ENCODE measurements around the gene MED15. TPM values are rescaled to one million over a fixed set of nuclear protein-coding genes. Genes with fewer than 3 reads are reported as not detected.

MED15 gene
- total and polyA plus RNA-seq, 2 experiments from 2014 or later = 45.1 to 45.3 TPM

DNA sequence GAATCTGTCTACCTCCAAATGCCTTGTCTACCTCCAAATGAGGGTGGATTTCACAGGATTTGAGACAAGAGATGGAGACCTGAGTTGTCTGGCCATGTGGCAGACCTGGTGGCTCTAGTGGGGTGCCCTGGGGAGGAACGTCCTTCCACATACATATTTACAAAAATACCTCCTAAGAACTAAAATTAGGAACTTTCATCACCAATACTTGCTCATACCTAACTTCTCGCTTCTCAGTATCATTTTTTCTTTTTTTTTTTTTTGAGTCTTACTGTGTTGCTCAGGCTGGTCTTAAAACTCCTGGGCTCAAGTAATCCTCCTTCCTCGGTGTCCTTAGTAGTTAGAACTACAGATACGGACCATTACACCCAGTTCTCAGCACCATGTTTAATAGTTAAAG is 117.9 kb downstream of the MED15 start:
- Histone ChIP-seq H3K36me3 (no peaks in the 10 kb centered on the region), H3K4me1 (ENCODE audit: low read depth) (no peaks in the 10 kb centered on the region), H3K4me3 (no peak overlapping the region), H3K9me3 (ENCODE audit: low read depth) (no peaks in the 10 kb centered on the region), H3K27ac (no peak overlapping the region), H3K27me3 (no peaks in the 10 kb centered on the region)
- TF ChIP-seq, protein P1, sequence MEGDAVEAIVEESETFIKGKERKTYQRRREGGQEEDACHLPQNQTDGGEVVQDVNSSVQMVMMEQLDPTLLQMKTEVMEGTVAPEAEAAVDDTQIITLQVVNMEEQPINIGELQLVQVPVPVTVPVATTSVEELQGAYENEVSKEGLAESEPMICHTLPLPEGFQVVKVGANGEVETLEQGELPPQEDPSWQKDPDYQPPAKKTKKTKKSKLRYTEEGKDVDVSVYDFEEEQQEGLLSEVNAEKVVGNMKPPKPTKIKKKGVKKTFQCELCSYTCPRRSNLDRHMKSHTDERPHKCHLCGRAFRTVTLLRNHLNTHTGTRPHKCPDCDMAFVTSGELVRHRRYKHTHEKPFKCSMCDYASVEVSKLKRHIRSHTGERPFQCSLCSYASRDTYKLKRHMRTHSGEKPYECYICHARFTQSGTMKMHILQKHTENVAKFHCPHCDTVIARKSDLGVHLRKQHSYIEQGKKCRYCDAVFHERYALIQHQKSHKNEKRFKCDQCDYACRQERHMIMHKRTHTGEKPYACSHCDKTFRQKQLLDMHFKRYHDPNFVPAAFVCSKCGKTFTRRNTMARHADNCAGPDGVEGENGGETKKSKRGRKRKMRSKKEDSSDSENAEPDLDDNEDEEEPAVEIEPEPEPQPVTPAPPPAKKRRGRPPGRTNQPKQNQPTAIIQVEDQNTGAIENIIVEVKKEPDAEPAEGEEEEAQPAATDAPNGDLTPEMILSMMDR (IDR thresholded peaks at IDR 0.05; ENCODE audit: low read depth, low read length) = no peak
- DNase-seq (ENCODE audit: low read depth in 1 of 2, low spot score in 1 of 2) = no peak

DNA sequence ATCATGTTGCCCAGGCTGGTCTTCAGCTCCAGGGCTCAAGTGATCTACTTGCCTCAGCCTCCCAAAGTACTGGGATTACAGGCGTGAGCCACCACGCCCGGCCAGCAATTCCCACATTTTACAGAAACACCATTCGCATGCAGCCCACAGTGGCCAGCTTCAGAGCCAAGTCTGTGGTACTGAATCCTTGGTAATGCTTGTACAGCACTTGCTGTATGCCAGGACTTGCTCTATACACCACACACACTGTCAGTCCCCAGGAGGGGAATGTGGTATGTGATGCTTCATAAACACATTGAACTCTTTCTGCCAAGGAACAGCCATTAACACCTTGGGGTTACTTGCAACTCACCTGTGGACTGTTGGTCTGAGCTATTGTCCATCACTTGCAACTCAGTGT is 119.4 kb downstream of the MED15 start:
- H3K4me3 ChIP-seq = no peak overlapping the region
- H3K4me1 ChIP-seq (ENCODE audit: low read depth) = no peaks in the 10 kb centered on the region
- TF ChIP-seq, protein P1 (IDR thresholded peaks at IDR 0.05; ENCODE audit: low read depth, low read length) = no peak
- no peak overlapping the region for H3K27ac ChIP-seq
- H3K9me3 ChIP-seq (ENCODE audit: low read depth) = no peaks in the 10 kb centered on the region
- H3K27me3 ChIP-seq = no peaks in the 10 kb centered on the region
- no peaks in the 10 kb centered on the region for H3K36me3 ChIP-seq
- no peak for DNase-seq (ENCODE audit: low read depth in 1 of 2, low spot score in 1 of 2)

DNA sequence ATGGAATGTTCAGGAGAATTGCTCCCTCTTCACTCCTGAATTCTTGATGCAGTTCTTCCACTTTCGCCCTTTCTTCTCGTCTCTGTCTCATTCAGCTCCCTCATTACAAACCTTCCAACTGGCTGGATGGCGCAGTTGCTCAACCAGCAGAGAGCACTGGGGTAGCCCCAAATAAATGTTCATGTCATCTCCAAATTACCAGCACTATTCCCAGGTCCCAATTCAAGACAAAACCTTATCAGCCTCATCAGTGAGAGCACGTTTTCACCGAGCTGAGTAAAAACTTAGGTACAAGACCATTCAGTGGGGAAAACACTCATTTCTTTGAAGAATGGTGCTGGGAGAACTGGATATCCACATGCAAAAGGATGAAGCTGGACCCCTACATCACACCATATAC is 120.0 kb downstream of the MED15 start:
- no peaks in the 10 kb centered on the region for H3K4me1 ChIP-seq (ENCODE audit: low read depth)
- no peaks in the 10 kb centered on the region for H3K27me3 ChIP-seq
- TF ChIP-seq, protein P1 (IDR thresholded peaks at IDR 0.05; ENCODE audit: low read depth, low read length) = no peak
- H3K4me3 ChIP-seq = no peak overlapping the region
- no peak for DNase-seq (ENCODE audit: low read depth in 1 of 2, low spot score in 1 of 2)
- H3K9me3 ChIP-seq (ENCODE audit: low read depth) = no peaks in the 10 kb centered on the region
- H3K27ac ChIP-seq = no peak overlapping the region
- no peaks in the 10 kb centered on the region for H3K36me3 ChIP-seq

DNA sequence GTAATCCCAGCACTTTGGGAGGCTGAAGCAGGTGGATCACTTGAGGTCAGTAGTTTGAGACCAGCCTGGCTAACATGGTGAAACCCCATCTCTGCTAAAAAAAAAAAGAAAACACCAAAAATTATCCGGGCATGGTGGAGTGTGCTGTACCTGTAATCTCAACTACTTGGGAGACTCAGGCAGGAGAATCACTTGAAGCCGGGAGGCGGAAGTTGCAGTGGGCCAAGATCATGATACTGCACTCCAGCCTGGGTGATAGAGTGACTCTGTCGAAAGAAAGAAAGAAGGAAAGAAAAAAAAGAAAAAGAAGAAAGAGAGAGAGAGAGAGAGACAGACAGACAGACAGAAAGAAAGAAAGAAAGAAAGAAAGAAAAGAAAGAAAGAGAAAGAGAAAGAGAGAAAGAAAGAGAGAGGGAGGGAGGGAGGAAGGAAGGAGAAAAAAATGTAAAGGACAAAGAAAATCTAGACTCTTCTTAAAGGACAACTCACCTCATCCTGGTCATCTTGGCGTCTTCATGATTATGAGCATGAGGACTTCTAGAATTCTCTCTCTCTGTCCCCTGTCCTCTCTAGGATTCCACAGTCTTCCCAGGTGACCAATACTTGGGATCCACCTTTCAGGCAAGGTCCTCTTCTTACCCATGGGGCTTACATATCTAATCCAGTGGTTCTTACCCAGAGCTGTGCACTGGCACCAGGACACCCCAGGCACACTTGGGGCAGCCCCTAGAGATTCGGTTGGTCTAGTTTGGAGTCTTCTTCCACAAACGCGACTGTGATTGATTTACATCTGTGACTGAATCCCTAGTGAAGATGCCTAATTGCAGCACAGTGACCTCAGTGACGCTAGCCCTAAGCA is 120.9 kb downstream of the MED15 start:
- DNase-seq (ENCODE audit: low read depth in 1 of 2, low spot score in 1 of 2) = no peak
- no peaks in the 10 kb centered on the region for H3K27me3 ChIP-seq
- no peaks in the 10 kb centered on the region for H3K9me3 ChIP-seq (ENCODE audit: low read depth)
- TF ChIP-seq, protein P1 (IDR thresholded peaks at IDR 0.05; ENCODE audit: low read depth, low read length) = no peak
- H3K36me3 ChIP-seq = no peaks in the 10 kb centered on the region
- no peak overlapping the region for H3K4me3 ChIP-seq
- H3K4me1 ChIP-seq (ENCODE audit: low read depth) = no peaks in the 10 kb centered on the region
- no peak overlapping the region for H3K27ac ChIP-seq

DNA sequence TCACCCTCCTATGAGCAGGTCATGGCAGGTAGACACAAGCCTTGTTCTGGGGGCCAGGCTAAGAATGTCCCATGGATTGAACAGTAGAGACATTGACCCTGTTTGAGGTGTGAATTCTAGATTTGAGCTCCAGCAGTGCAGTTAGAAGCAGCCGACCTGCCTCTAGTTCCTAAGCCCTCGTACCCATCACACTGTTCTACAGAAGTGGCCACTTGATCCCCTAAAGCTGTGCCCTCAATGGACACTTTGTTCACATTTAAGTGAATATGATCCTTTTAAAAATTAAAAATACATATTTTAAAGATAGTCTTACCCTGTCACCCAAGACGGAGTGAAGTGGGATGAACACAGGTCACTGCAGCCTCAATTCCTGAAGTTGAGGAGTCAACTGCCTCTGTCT is 122.0 kb downstream of the MED15 start:
- TF ChIP-seq, protein P1 (IDR thresholded peaks at IDR 0.05; ENCODE audit: low read depth, low read length) = no peak
- Histone ChIP-seq H3K4me3 (no peak overlapping the region), H3K4me1 (ENCODE audit: low read depth) (no peaks in the 10 kb centered on the region), H3K36me3 (no peaks in the 10 kb centered on the region), H3K27ac (no peak overlapping the region), H3K27me3 (no peaks in the 10 kb centered on the region), H3K9me3 (ENCODE audit: low read depth) (no peaks in the 10 kb centered on the region)
- DNase-seq (ENCODE audit: low read depth in 1 of 2, low spot score in 1 of 2) = no peak

Data from cardiac muscle cell (in vitro differentiated cells and primary cell).